Stomach (tissue), 4 donors: ENCODE measurements around the gene PRKAB1.

Experiments
- EP300 ChIP-seq: sonication (generic); formaldehyde crosslinking; IDR thresholded peaks from one replicate; pipeline ENCODE4 v1.6.1; 2017; ENCODE audit warnings: antibody characterized with exemption
- POLR2A ChIP-seq, 4 donors: fragments of 450-650 bp; IDR thresholded peaks; one replicate each; pipeline ENCODE4 v1.6.1; 2016; ENCODE audit warnings: antibody characterized with exemption in 4 of 4, control low read depth in 2 of 4, mild to moderate bottlenecking in 1 of 4, moderate library complexity in 1 of 4
- POLR2AphosphoS5 ChIP-seq, 3 donors: sonication (generic); formaldehyde crosslinking; IDR thresholded peaks; one replicate each; pipeline ENCODE4 v1.6.1; 2016; ENCODE audit warnings: antibody characterized with exemption in 3 of 3
- TF ChIP-seq, protein P1 (sequence below), 7 experiments: fragments of 450-650 bp in 4 of 7; fragments of 200-600 bp in 3 of 7; sonication (generic) in 3 of 7; IDR thresholded peaks; one replicate each; pipeline ENCODE4 v1.5.1; 2016 to 2019; ENCODE audit warnings: antibody characterized with exemption in 7 of 7, control low read depth in 2 of 7, mild to moderate bottlenecking in 1 of 7

GRCh38 chr12:119687879-119688278, 19.9 kb downstream of the PRKAB1 start:
- TF ChIP-seq, protein P1, sequence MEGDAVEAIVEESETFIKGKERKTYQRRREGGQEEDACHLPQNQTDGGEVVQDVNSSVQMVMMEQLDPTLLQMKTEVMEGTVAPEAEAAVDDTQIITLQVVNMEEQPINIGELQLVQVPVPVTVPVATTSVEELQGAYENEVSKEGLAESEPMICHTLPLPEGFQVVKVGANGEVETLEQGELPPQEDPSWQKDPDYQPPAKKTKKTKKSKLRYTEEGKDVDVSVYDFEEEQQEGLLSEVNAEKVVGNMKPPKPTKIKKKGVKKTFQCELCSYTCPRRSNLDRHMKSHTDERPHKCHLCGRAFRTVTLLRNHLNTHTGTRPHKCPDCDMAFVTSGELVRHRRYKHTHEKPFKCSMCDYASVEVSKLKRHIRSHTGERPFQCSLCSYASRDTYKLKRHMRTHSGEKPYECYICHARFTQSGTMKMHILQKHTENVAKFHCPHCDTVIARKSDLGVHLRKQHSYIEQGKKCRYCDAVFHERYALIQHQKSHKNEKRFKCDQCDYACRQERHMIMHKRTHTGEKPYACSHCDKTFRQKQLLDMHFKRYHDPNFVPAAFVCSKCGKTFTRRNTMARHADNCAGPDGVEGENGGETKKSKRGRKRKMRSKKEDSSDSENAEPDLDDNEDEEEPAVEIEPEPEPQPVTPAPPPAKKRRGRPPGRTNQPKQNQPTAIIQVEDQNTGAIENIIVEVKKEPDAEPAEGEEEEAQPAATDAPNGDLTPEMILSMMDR (IDR thresholded peaks at IDR 0.05): no peak
- TF ChIP-seq POLR2A (IDR thresholded peaks at IDR 0.05): no peak
- TF ChIP-seq EP300: no peak
- no peak for TF ChIP-seq POLR2AphosphoS5 (IDR thresholded peaks at IDR 0.05)
